HG03342 (cell line): ENCODE data around the gene CREBBP.

Experiments used
- ATAC-seq: cut with Tn5 transposase; IDR thresholded peaks from one replicate; pipeline ENCODE4 v1.9.1; 2021; ENCODE audit warnings: mild to moderate bottlenecking, moderate library complexity; ENCODE audit not compliant: unreplicated experiment

Gene CREBBP

GRCh38 chr16:3738128-3738527 lies 142.4 kb downstream of the CREBBP start:
- ATAC-seq = no peak

DNA sequence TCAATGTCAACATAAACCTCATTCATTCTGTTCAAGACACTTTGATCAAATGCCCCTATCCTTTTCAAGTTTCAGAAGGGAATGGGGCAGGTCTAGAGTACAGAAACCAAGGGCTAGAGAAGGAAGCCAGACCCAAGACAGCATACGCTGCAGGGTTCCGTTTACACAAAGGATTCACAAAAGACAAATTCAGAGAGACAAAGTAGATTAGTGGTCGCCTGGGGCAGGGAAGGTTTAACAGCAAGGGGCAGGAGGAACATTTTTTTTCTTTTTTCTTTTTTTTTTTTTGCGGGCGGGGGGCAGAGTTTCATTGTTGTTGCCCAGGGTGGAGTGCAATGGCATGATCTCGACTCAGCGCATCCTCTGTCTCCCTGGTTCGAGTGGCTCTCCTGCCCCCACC lies 143.3 kb downstream of the CREBBP start:
- no peak for ATAC-seq

- ATAC-seq = no peak
Observed at GRCh38 chr16:3736116-3736515, 144.4 kb downstream of the CREBBP start.

GRCh38 chr16:3735541-3735940 lies 145.0 kb downstream of the CREBBP start:
- no peak for ATAC-seq

DNA sequence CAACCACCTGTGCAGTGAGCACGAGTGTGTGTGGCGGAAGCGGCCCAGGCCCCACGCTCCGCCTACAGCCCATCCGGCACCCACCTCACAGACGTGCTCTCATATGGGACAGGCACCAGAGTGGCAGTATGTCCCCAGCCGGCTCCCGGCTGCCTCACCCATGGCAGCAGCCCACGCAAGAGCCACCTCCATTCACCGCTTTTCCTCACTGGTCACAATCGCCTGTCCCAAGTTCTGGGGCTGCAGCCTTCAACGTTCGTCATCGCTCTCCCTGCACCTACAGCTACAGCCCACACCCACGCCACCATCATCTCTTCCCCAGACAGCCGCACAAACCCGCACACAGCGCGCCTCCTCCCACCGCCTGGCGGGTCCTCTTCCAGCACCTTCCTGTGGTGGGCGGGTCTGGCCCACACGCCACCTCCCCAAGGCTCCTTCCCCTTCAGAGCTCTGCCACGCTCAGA lies 145.7 kb downstream of the CREBBP start:
- ATAC-seq = no peak

DNA sequence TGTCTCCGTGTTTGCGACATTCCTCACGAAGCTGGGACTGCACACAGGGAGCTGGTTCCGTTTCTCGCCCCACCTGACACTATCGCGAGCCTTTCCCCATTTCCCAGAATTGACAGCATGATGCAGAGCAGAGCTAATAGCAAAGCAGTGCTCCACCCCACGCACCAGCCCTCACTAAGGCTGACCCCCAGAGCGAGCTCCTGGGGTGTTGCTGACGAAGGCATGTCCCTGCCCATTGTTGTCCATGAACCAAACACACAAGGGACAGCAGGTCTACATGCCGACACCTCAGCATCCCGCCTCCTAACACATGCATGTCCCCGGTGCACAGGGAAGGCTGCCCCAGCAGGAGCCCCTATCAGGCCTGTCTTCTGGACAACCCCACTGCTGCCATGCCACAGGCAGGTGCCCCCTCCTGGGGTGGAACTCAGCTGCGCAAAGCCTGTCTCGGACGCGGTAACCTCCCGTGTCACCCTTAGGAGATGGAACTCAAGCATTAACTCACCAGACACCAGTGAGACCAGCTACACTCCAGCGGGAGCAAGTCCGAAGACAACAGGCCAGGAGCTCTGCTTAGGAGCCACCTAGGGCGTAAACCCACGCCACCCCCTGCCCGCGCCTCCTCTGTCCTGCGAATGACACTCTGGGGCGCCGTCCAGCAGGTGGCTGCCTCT lies 146.3 kb downstream of the CREBBP start:
- no peak for ATAC-seq

- no peak for ATAC-seq
Observed at GRCh38 chr16:3732171-3732570, 148.3 kb downstream of the CREBBP start.

- no peak for ATAC-seq
Observed at GRCh38 chr16:3731126-3731935, 149.2 kb downstream of the CREBBP start.

DNA sequence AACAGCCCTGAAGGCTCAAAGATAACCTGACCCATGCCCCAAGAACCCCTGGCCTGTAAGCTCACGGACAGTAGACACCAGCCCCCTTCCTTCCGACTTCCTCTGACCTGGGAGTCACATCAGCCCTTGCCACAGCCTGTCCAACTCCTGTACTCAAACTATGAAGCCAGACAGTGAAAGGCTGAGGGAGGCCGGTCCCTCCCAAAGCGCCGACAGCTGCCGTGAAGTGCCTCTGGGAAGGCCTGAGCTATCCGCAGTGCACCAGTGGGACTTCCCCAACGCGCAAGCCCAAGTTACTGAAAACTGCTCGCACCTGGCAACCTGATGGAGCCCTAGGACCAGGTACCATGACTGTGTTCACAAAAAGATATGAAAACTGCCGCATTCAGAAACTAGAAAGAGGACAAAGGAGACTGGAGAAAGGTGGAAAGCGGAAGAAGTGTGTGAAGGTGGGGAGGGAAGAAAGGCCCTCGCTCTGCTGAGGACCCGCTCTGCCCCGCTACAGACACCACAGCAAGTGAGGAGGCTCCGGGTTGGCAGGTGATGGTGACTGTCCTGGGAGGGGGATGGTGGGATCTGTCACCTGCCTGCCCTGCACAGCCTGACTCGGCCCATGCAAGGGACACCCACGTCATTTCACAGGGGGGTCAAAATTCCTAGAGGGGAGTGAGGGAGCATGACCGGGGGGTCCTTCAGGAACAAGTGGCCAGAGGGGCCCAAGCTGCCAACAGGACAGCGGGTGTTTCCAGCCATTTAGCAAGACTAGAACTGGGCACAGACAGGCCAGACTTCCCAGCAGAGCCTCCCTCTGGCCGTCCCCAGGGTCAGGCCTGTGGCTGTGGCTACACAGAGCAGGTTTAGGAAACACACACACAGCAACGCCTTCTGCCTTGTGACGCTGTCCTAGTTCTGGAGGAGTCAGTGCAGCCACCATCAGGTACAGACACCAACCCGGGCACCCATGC lies 150.1 kb downstream of the CREBBP start:
- ATAC-seq = no peak

DNA sequence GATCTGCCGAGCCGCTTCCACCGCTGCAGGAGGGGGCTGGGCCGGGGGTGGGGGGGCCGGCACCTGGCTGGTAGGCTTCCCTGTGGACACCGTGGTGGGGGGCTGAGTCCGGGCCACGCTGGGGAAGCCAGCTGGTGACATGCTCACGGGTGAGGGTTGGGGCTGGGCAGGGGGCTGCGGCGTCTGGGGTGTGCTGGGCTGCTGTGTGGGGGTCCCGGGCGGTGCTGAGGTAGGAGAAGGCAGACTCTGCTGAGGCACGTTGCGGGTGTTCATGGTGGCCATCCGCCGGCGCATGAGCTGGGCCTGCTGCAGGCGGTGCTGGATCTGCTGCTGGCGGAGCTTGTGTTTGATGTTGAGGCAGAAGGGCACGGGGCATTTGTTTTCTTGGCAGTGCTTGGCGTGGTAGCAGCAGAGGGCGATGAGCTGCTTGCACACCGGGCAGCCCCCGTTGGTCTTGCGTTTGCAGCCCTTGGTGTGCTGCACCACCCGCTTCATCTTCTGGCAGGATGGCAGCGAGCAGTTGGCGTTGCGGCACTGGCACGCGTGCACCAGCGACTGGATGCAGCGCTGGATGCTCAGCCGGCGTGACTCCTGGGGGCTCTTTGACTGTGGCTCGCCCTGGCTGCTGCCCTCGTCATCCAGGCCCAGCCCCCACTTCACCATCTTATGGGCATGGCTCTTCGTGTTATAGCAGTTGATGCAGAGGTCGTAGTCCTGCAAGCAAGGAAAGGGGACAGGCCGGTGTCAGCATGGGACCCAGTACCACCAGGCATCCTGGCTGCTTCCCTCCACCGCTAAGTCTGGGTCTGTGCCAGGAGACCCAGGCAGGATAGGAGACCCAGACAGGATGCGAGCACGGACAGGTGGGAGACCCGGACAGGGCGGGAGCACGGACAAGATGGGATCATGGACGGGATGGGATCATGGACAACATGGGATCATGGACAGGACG lies 151.1 kb downstream of the CREBBP start:
- ATAC-seq = no peak

- ATAC-seq = no peak
Observed at GRCh38 chr16:3728424-3729160, 151.9 kb downstream of the CREBBP start.

GRCh38 chr16:3727806-3728381 lies 152.6 kb downstream of the CREBBP start:
- ATAC-seq = no peak

- no peak for ATAC-seq
Observed at GRCh38 chr16:3726021-3726687, 154.4 kb downstream of the CREBBP start.

GRCh38 chr16:3725276-3725675 lies 155.2 kb downstream of the CREBBP start:
- ATAC-seq = no peak

DNA sequence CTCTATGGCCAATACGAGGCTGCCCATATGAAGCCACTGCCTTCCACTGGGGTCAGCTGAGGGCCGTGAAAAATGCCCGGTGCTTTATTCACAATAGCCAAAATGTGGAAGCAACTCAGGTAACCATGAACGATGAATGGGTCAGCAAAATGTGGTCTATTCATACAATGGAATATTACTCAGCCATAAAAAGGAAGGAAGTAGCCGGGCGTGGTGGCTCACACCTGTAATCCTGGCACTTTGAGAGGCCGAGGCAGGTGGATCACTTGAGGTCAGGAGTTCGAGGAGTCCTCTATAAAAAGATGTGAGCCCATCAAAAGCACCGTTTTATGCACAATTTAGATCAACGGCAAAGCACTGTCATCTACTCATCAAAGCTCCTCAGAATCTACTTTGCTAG lies 158.0 kb downstream of the CREBBP start:
- ATAC-seq = no peak

DNA sequence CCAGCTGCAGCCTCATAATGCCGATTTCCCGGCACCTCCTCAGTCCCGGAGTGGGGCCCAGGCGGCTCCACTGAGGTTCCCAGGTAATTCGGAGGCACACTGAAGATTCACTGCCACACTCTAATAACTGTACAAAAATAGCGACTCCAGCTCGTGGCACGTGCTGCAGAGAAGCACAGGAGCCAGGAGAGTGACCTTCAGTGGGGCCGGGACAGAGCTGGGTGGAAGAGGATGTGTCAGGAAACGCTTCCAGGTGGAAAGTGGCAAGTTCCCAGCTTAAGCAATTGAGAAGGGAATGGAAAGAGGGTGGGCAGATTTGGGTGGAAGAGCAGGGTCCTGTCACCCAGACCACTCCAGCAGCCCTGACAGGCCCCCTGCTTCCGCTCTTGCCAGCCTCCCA lies 160.1 kb downstream of the CREBBP start:
- ATAC-seq = no peak

GRCh38 chr16:3718628-3719027 lies 161.9 kb downstream of the CREBBP start:
- no peak for ATAC-seq

DNA sequence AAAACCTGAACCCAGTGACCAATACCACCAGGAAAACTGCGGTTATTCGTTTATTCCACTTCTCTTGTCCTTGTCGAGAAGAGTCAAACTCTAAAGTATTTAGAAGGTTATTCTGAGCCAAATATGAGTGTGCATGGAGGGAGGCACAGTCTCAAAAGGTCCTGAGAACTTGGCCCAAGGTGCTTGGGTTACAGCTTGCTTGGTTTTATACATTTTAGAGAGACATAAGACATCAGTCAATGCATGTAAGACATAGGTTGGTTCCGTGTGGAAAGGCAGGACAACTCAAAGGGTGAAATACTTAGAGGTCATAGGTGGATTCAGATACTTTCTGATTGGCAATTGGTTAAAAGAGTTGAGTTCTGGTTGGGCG lies 162.5 kb downstream of the CREBBP start:
- ATAC-seq = no peak
